HS-5 (cell line): ENCODE measurements around the gene RIPPLY1.
"Not testable (repeated sequence)": the region's sequence is repeated elsewhere in the genome, so short reads cannot be mapped to it uniquely, and the experiment has no call there.

ENCODE experiments used
- DNase-seq: peaks from one replicate; pipeline ENCODE4 v3.0.0-alpha.2; 2012; ENCODE audit warnings: low read depth

RIPPLY1 gene

GRCh38 chrX:106912864-106913263 is 9.7 kb upstream of the RIPPLY1 start:
- DNase-seq = peak; percentile 15

DNA sequence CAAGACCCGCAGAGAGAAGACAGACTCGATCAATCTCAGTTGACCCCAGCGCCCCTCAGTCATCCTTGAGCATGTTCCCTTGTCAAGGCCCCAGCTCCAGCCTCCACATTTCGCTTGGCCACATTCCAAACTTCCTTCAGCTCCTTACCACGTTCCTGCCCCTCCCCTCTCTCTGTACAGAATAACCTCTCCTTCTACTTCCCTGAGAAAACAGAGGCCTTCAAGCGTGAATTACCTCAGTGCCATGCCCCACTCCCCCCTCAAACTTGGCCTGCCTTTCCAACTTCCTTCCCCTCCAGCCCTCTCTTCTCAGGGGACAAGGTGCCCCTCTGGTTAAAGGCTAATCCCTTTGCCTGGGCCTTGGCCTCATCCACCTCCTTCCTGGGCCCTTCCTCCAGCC is 3.2 kb upstream of the RIPPLY1 start:
- DNase-seq = no peak

DNA sequence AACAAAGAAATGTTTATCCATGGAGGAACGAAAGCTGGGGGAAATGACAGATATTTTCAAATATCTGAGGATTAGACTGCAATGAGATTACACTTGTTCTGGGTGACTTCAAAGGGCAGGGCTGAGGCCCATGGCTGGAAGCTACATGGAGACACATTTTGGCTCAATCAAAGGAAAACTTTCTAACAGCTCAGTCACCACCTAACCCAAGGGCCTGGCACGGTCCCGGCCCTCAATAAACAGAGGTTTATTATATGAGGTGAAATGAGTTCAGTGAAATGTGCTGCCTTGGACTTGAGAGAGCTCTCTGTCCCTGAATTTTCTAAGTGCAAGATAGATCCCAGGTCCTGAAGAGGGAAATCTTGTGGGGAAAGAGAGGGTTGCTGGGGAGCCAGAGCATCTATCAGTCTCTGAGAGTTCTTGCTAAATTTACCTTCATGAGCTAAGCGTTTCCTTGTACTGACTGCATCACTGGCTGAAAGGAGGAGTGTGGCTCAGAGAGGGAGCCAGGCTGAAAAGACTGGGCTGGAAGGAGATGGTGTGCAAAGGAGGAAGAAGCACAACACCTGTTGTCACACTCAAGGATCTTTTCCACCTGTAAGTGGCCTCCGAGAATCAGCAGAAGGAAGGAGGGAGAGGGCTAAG is 2.0 kb upstream of the RIPPLY1 start:
- DNase-seq = no peak

DNA sequence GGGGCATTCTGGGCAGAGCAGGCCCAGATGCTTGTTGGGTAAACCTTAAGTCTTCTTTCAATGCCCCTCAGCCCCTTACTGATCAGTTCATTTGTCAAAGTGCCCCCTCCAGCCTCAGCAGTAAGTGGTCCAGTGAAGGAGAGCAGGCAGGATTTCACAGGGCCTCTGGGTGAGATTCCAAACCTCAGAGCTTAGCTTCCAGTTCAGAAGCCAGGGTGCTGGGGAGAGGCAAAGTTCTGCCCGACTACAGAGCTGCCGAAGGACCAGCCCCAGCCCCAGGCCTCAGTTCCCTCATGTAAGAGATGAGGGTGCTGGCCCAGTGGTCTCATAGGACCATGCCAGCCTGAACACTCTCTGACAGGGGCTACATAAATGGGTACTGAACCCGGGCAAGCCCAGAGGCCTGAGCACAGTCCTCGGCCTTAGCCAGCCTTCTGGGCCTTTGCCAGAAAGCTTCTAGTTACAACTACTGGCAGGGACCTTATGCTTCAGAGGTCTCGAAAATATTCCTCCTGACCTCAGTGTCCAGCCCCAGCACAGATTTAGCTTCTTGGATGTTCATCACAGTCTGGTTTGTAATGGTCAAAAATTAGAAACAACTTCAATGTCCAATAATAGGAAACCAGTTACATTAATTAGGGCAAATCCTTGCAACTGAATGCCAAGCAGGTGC is 851 bp upstream of the RIPPLY1 start:
- no peak for DNase-seq

DNA sequence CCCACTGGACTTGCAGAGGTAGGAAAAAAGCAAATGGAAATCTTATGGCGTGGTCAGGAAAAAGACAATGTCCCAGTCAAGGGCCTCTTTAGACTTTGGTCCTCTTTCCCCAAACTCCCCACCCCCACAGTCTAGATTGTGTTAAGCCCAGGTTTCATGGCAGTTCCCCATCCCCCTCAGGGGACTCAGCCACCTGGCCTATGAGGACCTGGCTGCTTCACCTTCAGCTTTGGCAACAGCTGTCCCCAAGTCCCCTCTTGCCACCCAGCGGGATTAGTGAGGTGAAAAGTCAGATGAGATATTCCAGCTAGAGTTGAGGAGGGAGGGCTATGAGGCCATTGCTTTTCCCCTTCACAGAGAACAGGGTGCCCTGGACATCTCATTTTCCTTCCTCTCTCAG is 457 bp downstream of the RIPPLY1 start:
- no peak for DNase-seq

GRCh38 chrX:106901781-106902219 is 1.3 kb downstream of the RIPPLY1 start:
- DNase-seq = no peak

GRCh38 chrX:106901341-106901740 is 1.8 kb downstream of the RIPPLY1 start:
- DNase-seq = no peak

- DNase-seq = no peak
Measured at GRCh38 chrX:106899841-106900240, 3.3 kb downstream of the RIPPLY1 start.

DNA sequence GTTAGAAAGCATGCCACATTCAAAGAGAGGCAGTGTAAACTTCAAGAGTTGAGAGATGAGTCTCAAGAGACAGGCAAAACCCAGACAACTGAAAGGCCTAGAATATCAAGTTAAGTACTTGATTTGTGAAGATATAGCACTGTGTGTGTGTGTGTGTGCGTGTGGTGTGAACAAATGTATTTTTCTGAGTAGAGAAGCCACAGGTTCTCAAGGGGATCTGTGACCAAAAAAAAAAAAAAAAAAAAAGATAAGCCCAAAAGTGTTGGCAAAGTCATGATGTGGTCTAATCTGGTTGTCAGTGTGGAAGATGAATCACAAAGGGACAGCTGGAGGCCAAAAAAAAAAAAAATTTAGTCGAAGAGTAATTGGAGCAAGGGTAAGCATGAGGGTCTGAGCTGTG is 3.9 kb downstream of the RIPPLY1 start:
- no peak for DNase-seq

- no peak for DNase-seq
Measured at GRCh38 chrX:106898462-106898861, 4.7 kb downstream of the RIPPLY1 start.

- no peak for DNase-seq
Measured at GRCh38 chrX:106897259-106897658, 5.9 kb downstream of the RIPPLY1 start.

- DNase-seq = no peak
Measured at GRCh38 chrX:106894978-106895452, 8.1 kb downstream of the RIPPLY1 start.

- DNase-seq = no peak
Measured at GRCh38 chrX:106894392-106894909, 8.7 kb downstream of the RIPPLY1 start.

- DNase-seq = no peak
Measured at GRCh38 chrX:106891762-106892460, 11.2 kb downstream of the RIPPLY1 start.

DNA sequence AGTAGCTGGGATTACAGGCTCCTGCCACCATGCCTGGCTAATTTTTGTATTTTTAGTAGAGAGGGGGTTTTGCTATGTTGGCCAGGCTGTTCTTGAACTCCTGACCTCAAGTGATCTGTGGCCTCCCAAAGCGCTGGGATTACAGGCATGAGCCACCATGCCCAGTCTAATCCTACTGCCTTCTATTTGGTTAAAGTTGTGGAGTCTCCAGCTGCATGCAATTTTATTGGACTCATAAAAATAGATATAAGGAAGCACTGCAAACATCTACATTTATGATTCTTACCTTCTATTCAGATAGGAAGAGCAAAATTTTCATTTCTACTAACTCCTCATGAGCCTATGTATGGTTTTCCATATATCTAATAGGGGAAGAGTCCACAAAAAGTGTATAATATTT is 13.7 kb downstream of the RIPPLY1 start:
- DNase-seq = no peak

- DNase-seq = no peak
Measured at GRCh38 chrX:106875151-106875550, 28.0 kb downstream of the RIPPLY1 start.

DNA sequence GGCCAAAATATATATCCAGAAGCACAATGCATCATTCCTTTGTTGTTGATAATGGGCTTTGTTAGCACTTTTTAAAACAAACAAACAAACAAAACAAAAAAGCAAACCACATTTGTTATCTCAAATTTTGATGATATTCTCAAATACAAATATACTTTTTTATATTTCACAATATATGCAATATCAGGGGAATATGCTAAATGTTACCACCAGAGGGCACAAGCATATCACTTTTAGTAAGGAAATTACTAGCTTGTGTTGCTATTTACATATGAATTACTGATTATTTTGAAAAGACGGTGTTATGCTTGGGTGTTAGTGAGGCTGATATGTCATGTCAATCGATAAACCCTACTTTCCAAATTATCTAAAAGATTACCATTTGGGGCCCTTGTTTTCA is 29.1 kb downstream of the RIPPLY1 start:
- DNase-seq = no peak

DNA sequence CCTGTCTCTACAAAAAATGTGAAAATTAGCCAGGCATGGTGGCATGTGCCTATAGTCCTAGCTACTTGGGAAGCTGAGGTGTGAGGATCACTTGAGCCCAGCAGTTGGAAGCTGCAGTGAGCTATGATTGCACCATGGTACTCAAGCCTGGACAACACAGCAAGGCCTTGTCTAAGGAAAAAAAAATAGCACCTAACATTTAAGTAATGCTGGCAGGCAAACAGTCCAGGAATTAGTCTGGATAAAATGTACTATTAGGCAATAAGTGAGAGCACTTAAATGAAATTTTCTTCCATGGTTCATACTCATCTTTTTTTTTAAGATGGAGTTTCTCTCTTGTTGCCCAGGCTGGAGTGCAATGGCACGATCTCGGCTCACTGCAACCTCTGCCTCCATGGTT is 30.3 kb downstream of the RIPPLY1 start:
- not testable (repeated sequence) for DNase-seq

DNA sequence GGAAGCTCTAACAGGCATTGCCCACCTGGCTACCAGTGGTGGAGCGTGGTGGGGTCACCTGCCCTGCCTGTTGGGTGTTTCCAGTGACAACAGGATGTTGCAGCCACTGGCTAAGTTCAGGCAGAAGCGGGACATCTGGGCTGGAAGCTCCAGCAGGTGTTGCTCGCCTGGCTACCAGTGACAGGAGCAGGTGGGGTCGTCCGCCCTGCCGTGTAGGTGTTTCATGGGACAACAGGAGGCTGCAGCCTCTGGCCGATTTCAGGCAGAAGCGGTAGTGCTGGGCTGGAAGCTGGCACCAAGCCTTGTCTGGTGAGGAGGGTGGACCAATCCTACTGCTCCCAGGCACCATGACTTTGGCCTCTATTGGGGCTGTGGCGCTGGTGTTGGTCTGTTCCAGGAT is 39.4 kb downstream of the RIPPLY1 start:
- no peak for DNase-seq

DNA sequence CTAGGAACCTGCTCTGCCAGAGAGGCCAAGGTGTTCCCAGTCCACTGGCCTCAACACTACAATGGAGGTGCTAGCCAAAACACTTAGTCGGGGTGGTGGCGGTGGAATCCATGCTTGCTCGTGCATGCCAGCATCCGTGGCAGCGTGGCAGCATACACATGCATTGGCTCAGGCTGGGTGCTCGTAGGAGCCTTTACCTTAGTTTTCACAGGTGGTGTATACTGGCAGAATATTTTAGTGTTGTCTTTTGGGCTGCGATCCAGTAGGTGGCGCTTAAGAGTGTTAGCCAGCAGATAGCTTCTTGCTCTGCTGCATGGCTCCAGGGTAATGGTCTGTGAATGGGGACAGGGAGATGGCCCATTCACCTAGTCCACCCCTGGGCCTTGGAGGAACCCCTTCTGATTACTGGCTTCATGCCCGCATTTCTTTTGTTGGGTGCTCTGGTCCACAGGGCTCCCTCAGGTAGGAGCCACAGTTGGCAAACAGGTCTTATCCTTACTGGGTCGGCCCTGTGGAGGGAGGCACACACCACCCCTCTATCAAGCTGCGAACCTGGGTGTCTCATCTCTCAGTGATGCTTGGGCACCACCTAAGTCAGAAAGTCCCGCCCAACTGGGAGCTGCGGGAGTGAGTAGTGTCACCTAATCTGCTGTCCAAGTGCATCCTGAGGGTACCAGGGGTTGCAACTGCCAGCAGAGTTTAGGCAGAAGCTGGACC is 40.0 kb downstream of the RIPPLY1 start:
- DNase-seq = no peak
